ENCODE results near the gene ROBO1. TPM values are rescaled to one million over a fixed set of nuclear protein-coding genes. Genes with fewer than 3 reads are reported as not detected.

ROBO1 gene
- total RNA-seq, 1 donor from 2014 or later, result 250 TPM

- Mint-ChIP-seq H3K4me3 (ENCODE audit: unreplicated experiment) (no peak overlapping the region), H3K9me3 (ENCODE audit: unreplicated experiment) (no peaks in the 10 kb centered on the region), H3K27me3 (ENCODE audit: unreplicated experiment) (no peaks in the 10 kb centered on the region), H3K27ac (ENCODE audit: unreplicated experiment) (no peak overlapping the region), H3K4me1 (ENCODE audit: unreplicated experiment) (no peaks in the 10 kb centered on the region), H3K36me3 (ENCODE audit: low read depth, unreplicated experiment) (no peaks in the 10 kb centered on the region)
- no peak for TF ChIP-seq CTCF (IDR thresholded peaks at IDR 0.05; ENCODE audit: unreplicated experiment)
- DNase-seq (ENCODE audit: low spot score), result no peak
Observed at GRCh38 chr3:79461129-79461792, 306.5 kb downstream of the ROBO1 start.

DNA sequence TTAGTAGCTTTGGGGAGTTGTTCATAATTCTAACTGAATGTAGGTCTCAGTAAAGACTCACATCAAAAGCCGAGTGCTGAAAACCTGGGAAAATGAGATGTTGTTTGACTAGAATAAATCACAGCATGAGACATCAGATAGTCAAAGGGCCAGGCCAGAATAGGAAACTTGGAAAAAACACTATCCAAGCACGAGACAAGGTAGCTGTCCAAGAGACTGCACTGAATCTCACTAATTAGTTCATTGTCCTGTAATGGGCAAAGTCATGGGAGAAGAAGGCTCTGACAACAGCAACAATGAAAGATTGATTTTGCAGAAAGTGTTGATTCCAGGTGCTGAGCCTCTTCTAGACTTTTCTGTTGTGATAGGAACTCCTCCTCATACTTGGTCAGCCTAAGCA, 314.2 kb downstream of the ROBO1 start:
- TF ChIP-seq CTCF (IDR thresholded peaks at IDR 0.05; ENCODE audit: unreplicated experiment), result no peak
- Mint-ChIP-seq H3K36me3 (ENCODE audit: low read depth, unreplicated experiment) (no peaks in the 10 kb centered on the region), H3K9me3 (ENCODE audit: unreplicated experiment) (no peaks in the 10 kb centered on the region), H3K27ac (ENCODE audit: unreplicated experiment) (no peak overlapping the region), H3K4me1 (ENCODE audit: unreplicated experiment) (no peaks in the 10 kb centered on the region), H3K27me3 (ENCODE audit: unreplicated experiment) (no peaks in the 10 kb centered on the region), H3K4me3 (ENCODE audit: unreplicated experiment) (no peak overlapping the region)
- no peak for DNase-seq (ENCODE audit: low spot score)

DNA sequence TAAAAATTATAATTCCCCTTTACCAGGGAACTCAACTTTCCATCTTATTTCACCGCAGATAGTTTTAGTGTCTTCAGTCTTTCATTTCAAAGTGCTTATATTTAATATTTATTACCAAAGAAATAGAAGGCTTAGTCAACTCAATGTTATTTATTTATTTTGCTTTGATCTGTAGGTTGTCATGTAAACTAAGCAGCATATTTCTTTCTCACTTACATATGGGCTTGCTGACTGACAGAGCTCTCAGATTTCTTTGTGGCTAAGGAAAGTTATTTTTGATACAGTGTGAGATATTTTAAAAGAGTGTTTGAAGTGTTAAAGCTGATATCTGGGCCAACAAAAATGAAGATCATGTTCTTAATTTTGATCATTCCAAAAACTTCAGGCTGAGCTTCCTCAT, 331.4 kb downstream of the ROBO1 start:
- Mint-ChIP-seq H3K9me3 (ENCODE audit: unreplicated experiment) (no peaks in the 10 kb centered on the region), H3K4me1 (ENCODE audit: unreplicated experiment) (no peaks in the 10 kb centered on the region), H3K4me3 (ENCODE audit: unreplicated experiment) (no peak overlapping the region), H3K27ac (ENCODE audit: unreplicated experiment) (no peak overlapping the region), H3K36me3 (ENCODE audit: low read depth, unreplicated experiment) (no peaks in the 10 kb centered on the region), H3K27me3 (ENCODE audit: unreplicated experiment) (peaks cover 2% of the 10 kb centered on the region)
- no peak for TF ChIP-seq CTCF (IDR thresholded peaks at IDR 0.05; ENCODE audit: unreplicated experiment)
- no peak for DNase-seq (ENCODE audit: low spot score)

GRCh38 chr3:79427081-79427480, 340.7 kb downstream of the ROBO1 start:
- Mint-ChIP-seq H3K27ac (ENCODE audit: unreplicated experiment) (no peak overlapping the region), H3K4me1 (ENCODE audit: unreplicated experiment) (no peaks in the 10 kb centered on the region), H3K9me3 (ENCODE audit: unreplicated experiment) (no peaks in the 10 kb centered on the region), H3K27me3 (ENCODE audit: unreplicated experiment) (no peaks in the 10 kb centered on the region), H3K36me3 (ENCODE audit: low read depth, unreplicated experiment) (no peaks in the 10 kb centered on the region), H3K4me3 (ENCODE audit: unreplicated experiment) (no peak overlapping the region)
- no peak for TF ChIP-seq CTCF (IDR thresholded peaks at IDR 0.05; ENCODE audit: unreplicated experiment)
- no peak for DNase-seq (ENCODE audit: low spot score)

GRCh38 chr3:79424811-79425210, 343.0 kb downstream of the ROBO1 start:
- TF ChIP-seq CTCF (IDR thresholded peaks at IDR 0.05; ENCODE audit: unreplicated experiment), result no peak
- no peak overlapping the region for H3K4me3 Mint-ChIP-seq (ENCODE audit: unreplicated experiment)

More at GRCh38 chr3:79424811-79425210, 343.0 kb downstream of the ROBO1 start:
- Mint-ChIP-seq H3K27ac (ENCODE audit: unreplicated experiment) (no peak overlapping the region), H3K27me3 (ENCODE audit: unreplicated experiment) (no peaks in the 10 kb centered on the region), H3K36me3 (ENCODE audit: low read depth, unreplicated experiment) (no peaks in the 10 kb centered on the region), H3K9me3 (ENCODE audit: unreplicated experiment) (no peaks in the 10 kb centered on the region), H3K4me1 (ENCODE audit: unreplicated experiment) (no peaks in the 10 kb centered on the region)
- no peak for DNase-seq (ENCODE audit: low spot score)

All from endothelial cell (in vitro differentiated cells).